Raji (cell line): ENCODE results near the gene ATF7.

Experiments
- POLR2A ChIP-seq: IDR thresholded peaks from 2 replicates; pipeline ENCODE4 v1.6.1; 2011; ENCODE audit warnings: low read depth, low read length, control low read depth; ENCODE audit not compliant: insufficient read depth

The ATF7 gene

GRCh38 chr12:53638057-53638456 lies 11.9 kb upstream of the ATF7 start:
- no peak for TF ChIP-seq POLR2A

- TF ChIP-seq POLR2A: no peak
These were observed 10.5 kb upstream of the ATF7 start for GRCh38 chr12:53636641-53637040.

DNA sequence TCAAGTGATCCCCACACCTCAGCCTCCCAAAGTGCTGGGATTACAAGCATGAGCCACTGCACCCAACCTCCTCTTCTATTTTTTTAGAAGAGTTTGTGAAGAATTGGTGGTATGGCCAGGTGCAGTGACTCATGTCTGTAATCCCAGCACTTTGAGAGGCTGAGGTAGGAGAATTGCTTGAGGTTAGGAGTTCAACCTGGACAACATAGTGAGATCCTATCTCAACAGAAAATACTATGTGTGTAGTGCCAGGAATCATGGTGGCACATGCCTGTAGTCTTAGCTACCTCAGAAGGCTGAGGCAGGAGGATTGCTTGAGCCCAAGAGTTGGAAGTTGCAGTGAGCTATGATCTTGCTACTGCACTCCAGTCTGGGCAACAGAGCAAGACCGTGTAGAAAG lies 5.5 kb upstream of the ATF7 start:
- TF ChIP-seq POLR2A: no peak

DNA sequence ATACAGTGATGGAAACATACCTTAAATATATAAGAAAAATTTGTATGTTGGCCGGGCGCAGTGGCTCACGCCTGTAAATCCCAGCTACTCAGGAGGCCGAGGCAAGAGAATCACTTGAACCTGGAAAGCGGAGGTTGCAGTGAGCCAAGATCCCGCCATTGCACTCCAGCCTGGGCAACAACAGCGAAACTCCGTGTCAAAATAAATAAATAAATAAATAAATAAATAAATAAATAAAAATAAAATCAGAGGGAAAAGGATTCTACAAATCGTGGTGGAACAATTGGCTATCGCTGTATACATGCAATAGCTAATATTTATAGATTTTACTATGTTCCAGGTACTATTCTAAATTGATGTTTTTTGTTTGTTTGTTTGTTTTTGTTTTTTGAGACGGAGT lies 1.7 kb upstream of the ATF7 start:
- no peak for TF ChIP-seq POLR2A

DNA sequence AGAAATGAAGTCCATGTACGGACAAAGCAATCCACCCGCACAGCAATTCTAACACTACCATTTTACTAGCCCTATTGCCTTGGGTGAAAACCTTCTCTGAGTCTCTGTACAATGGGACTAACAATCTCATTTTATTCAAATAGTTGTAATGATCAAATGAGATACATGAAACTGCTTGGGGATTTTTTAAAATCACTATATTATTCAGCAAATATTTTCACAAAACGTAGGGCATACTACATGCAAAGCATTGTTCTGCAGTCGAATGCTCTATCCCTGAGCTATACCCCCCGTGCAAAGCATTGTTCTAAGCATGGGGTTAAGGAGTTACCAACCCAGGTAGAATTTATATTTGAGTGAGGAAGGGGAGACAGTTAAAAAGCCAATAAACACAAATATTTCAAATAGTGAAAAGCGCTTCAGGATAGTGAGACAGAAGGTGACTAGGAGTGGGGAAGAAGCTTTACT lies 554 bp upstream of the ATF7 start:
- no peak for TF ChIP-seq POLR2A

GRCh38 chr12:53625373-53625945 lies 723 bp downstream of the ATF7 start:
- no peak; the same call in 1 of the 2 replicates for TF ChIP-seq POLR2A

- no peak for TF ChIP-seq POLR2A
These were observed 1.2 kb downstream of the ATF7 start for GRCh38 chr12:53624956-53625355.

- no peak for TF ChIP-seq POLR2A
These were observed 1.7 kb downstream of the ATF7 start for GRCh38 chr12:53624458-53624857.

DNA sequence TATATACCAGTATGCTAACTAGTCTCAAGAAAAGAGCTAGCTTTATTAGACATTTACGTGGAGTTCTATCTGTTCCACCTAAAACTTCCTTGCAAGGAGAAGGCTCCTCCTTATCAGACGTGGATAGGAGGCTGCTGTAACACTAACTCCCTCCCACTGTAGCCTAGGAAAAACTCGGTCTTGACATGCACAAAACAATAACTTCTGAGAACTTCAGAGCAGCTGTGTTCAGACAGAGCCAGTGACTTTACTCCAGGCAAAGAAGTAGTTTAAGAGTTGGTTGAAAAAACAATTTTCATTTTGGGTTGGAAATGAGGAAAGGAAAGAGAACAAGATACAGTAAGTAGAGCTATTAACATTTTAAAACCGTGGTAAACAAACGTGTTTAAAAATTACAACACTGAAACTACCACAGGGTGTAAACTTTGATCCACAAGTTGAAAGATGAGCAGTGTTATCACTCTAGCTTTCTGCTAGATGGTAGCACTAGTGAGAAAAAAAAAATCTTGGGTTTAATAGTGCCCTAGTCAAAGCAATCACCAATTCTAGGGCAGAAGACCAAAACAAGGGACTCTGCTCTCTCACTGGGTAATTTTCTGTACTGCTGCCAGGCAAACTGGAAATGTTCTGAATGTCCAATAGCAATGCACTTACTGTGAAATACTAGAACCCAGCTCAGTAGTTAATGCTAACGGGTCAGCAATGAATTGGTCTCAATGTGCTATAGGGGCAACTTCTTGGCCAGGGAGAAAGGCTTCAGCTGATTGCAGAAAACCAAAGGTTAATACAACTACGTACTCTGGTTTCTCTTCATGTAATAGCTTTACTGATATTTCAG lies 2.4 kb downstream of the ATF7 start:
- no peak for TF ChIP-seq POLR2A

GRCh38 chr12:53622724-53623123 lies 3.5 kb downstream of the ATF7 start:
- no peak for TF ChIP-seq POLR2A

GRCh38 chr12:53618275-53618674 lies 7.9 kb downstream of the ATF7 start:
- TF ChIP-seq POLR2A: no peak

DNA sequence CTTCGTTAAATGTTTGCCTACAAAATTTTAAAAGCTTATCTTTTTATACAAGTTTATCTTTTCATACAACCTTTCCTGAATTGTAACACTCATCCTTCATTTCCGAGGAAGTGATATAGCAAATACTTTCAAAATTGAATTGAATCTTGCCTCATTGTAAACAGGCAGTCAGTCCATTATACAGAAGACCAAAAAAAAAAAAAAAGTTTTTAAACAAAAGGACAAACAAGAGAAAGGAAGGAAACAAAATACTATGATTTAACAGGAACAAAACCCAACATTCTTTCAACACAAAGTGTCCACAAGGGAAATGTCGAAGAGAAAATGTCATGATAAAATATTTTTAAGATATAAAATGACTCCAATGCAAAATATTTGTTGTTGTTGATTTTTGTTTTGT lies 8.5 kb downstream of the ATF7 start:
- TF ChIP-seq POLR2A: no peak

GRCh38 chr12:53616950-53617349 lies 9.2 kb downstream of the ATF7 start:
- no peak for TF ChIP-seq POLR2A

DNA sequence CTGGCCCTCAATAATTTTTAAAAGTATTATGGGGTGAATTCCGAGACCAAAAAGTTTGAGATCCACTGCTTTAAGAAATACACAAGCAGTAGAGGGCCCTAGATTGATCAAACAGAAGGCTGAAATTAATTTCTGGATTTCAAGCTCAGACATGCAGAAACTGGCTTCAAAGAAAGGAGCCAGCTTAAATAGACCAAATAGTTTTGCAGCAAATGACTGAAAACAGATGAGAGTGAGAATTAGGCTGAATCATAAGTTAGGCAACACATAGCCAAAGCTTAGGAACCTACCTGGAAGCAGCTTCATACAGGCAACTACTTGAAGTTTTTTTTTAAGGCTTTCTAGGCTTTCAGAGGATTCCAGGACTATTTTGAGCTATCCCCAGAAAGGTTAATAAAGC lies 12.4 kb downstream of the ATF7 start:
- no peak for TF ChIP-seq POLR2A

GRCh38 chr12:53612978-53613377 lies 13.2 kb downstream of the ATF7 start:
- no peak for TF ChIP-seq POLR2A

GRCh38 chr12:53611304-53611703 lies 14.9 kb downstream of the ATF7 start:
- TF ChIP-seq POLR2A: no peak
